GM18873 (cell line): ENCODE data around the gene COQ9.

ENCODE experiments used
- ATAC-seq: cut with Tn5 transposase; IDR thresholded peaks from one replicate; pipeline ENCODE4 v1.9.1; 2021; ENCODE audit warnings: mild to moderate bottlenecking, moderate library complexity, moderate number of reproducible peaks; ENCODE audit not compliant: unreplicated experiment, low FRiP score

COQ9 gene

GRCh38 chr16:57471209-57471608 lies 23.9 kb downstream of the COQ9 start:
- no peak for ATAC-seq

- no peak for ATAC-seq
Observed at GRCh38 chr16:57471852-57472664, 24.8 kb downstream of the COQ9 start.

- ATAC-seq: no peak
Observed at GRCh38 chr16:57472665-57473060, 25.4 kb downstream of the COQ9 start.

DNA sequence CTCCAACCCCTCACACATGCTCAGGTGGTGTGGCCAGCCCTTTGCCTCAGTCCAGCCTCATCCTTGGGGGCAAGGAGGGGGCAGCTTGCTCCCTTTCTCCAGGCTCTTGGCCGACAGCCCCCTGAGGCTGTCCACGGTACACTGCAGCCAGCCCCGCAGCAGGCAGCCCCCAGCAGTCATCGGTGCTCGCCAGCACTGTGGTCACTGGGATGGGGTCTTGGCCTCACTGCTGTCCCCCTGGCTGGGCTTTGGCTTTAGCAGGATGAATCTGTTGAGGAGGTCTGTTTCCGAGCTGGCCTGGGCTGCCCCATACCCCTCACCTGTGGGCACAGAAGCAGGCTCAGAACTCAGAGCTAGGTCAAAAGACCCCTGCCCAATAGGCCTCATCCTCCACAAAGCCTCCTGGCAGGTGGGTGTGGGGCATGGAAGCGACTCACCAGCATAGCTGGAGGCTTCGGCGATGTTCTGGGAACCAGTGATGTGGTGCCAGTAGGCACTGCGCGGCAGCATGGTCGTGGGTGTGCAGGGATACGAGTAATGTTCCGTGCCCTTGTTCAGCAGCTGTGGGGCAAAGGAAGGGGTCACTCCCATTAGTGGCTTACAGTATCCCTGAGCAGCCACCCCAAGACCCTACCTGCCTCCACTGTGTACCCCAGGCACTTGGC lies 26.0 kb downstream of the COQ9 start:
- ATAC-seq: no peak

DNA sequence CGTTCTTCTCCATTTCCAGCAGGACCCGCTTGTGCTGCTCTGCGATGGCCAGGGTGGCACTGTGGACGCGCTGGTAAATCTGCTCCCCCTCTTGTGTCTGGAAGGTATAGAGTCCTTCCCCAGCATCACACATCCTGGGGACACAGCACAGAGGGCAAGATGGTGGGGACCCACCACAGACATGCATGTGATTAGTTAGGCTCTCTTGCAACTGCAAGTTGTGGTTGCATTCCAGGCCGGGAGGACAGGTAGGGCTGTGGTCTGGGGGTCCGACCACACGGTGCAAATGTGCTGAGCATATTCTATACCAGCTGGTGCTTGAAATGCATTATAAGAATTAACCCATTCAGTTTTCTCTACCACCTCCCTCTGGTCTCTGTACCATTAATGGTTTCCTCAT lies 26.6 kb downstream of the COQ9 start:
- ATAC-seq: no peak

- no peak for ATAC-seq
Observed at GRCh38 chr16:57474671-57475661, 27.7 kb downstream of the COQ9 start.

DNA sequence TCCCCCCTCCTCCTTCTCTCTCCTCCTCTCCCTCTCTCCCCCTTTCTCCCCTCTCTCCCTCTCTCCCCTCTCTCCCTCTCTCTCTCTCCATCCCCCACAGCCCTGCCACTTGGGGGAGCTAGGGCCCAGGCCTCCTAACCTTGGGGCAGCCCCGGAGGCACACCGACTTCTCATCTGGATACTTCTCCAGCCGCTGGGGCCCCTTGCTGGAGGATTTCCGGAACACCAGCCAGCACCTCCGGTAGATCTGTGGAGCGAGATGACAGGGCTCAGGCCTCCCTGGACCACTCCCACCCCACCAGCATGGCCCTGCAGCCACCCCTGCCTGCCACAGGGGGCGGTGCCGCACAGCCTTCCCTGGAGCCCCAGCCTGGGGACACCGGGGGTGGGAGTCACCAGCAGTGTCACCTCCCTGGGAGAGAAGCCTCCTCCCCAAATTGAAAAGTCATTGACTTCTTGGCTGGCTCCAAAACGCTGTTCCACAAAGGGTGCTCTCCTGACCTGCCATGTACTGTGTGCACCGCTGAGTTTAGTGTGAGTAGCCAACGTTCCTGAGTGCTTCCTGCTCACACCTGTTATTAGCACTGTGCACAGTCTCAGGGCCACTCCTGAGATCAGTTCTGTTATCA lies 28.5 kb downstream of the COQ9 start:
- peak; percentile 75 for ATAC-seq

DNA sequence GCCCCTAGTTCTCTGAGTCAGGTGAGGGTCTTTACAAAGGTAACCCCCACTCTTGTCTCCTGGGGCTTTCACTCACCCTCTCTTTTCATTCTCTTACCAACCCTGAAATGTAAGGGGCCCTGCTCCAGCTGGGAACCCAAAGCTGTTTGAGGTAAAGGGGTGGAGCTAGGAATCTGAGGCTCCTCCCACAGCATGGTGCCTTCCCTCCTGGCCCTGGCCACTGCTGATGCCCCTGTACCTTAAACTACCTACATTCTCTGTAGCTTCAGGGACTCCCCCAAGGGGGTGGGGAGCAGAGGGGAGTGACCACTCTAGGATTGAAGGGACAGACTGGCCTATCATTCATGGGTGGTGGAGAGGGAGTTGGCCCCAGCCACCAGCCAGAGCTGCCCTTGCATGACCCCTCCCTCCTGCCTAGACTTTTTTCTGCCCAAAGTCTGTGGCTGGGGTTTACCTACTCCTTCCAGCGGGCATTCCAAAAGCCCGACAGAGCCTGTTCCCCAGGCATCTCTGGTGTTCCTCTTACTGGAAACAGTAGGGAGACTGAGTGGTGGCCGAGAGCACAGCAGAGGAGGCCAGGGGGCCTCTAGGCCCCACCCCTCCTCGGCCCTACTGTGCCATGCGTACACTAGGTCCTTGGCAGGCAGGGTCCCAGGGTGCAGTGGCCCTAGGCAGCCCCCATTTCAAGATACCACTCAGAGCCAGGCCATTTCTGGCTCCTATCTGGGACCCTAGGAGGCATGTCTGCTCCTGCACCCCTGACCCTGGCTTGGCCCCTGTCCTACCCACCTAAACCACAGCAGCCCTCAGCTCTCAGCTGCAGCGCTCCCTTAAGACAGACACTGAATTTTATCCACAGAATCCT lies 29.5 kb downstream of the COQ9 start:
- no peak for ATAC-seq

- ATAC-seq: no peak
Observed at GRCh38 chr16:57477531-57478202, 30.4 kb downstream of the COQ9 start.

DNA sequence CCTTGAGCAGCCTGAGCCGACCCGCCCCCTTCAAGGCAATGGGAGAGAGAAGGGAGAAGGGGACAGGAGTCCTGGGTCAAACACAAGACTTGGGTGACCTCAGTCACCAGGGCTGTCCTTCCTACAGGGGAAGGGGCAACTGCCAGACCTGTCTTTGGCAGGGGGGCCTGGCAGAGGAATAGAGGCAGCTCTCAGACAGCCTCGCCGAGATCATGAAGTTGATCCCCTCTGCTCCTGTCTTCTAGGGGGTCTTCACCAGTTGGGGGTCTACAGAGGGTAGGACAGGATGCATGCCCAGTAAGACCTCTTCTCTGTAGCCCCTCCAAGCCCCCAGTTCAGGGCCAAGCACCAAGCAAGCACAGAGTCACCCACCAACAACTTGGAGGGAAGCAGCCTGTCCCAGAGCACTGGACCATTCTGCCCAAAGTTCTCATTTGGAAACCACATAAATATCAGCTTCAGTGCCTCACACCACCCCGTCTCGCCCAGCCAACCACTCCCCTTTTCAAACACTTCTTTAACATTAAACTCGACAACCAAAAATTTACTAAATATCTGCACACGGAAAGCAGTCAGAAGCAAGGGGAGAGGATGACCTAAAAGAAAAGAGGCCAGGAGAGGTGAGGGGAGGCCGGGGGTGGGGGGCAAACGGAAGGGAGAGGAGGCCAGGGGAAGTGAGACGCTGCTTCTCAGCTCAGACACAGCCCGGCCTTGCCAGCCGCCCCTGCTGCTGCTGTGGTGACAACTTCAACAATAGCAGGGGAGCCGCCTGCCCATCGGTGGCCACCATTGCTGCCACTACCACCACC lies 31.3 kb downstream of the COQ9 start:
- ATAC-seq: no peak

- no peak for ATAC-seq
Observed at GRCh38 chr16:57479205-57479975, 32.1 kb downstream of the COQ9 start.

- ATAC-seq: no peak
Observed at GRCh38 chr16:57479976-57480753, 32.9 kb downstream of the COQ9 start.

DNA sequence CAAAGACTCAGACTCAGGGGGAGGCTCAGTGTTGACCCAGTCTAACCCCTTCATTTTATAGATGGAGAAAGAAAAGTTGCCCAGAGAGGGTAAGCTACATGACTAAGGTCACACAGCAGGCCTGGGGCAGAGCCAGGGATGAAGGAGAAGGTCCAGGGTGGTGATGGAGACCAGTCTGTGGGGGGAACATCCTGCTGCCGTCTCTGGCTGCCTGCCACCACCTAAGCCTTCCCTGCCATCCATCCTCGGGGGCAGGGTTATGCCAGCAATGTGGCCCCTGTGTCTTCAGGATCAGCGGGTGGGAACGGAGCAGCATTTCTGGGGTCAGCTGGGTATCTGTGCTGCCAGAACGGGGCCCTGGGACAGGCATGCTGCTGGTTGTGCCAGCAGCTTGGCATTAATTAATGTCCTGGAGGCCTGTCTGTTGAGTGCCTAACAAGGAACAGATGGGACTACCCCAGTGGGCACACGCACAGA lies 33.5 kb downstream of the COQ9 start:
- no peak for ATAC-seq

DNA sequence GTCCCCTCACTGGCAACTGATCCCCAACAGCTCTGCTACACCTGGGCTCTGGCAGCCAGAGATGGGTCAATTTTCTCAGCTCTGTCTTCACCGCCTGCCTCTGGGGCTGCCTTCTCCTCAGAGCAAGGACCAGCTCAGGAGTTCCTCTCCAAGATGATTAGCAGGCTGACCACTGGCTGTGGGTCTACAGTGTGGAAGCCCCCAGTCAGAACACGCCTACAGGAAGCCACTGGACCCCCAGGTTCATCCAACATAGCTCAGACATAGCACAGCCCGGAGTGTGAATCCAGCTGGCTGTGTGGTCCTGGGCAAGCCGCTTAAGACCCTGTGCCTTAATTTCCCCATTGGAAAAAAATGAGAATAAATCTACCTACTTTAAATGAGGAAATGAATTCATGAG lies 34.1 kb downstream of the COQ9 start:
- ATAC-seq: no peak

- ATAC-seq: no peak
Observed at GRCh38 chr16:57482845-57483545, 35.7 kb downstream of the COQ9 start.
